OCI-LY3 (cell line): ENCODE data around the gene JUN.
"Not testable (repeated sequence)": the region's sequence is repeated elsewhere in the genome, so short reads cannot be mapped to it uniquely, and the experiment has no call there.

Experiments used
- H2AFZ ChIP-seq: fragments of 200-600, 300-600 bp; shearing (Covaris generic); 2 replicates; pipeline ENCODE4 v1.6.0; 2014; ENCODE audit warnings: antibody characterized with exemption, low read depth, low read length
- H3K27ac ChIP-seq: fragments of 200-600, 300-600 bp; sonication (generic); 2 replicates; pipeline ENCODE4 v1.5.1; 2014; ENCODE audit warnings: mild to moderate bottlenecking, low read length, moderate library complexity, mixed read lengths
- H3K27me3 ChIP-seq: fragments of 200-600, 300-600 bp; sonication (generic); 2 replicates; pipeline ENCODE4 v1.6.1; 2014; ENCODE audit warnings: low read depth, low read length, mixed read lengths
- H3K36me3 ChIP-seq: fragments of 200-600, 300-600 bp; sonication (generic); replicated peaks from 2 replicates; pipeline ENCODE3; 2014; ENCODE audit warnings: low read depth, low read length, mixed read lengths
- H3K4me1 ChIP-seq: fragments of 300-600, 200-600 bp; sonication (generic); 2 replicates; pipeline ENCODE4 v1.6.1; 2014; ENCODE audit warnings: low read length, mixed read lengths
- H3K4me2 ChIP-seq: fragments of 200-600, 300-600 bp; sonication (generic); 2 replicates; pipeline ENCODE4 v1.6.1; 2014; ENCODE audit warnings: low read length, mixed read lengths
- H3K4me3 ChIP-seq: fragments of 300-600, 200-600 bp; sonication (generic); 2 replicates; pipeline ENCODE4 v1.5.1; 2014; ENCODE audit warnings: antibody characterized with exemption, mild to moderate bottlenecking, low read length, moderate library complexity
- H3K79me2 ChIP-seq: fragments of 300-600, 200-600 bp; shearing (Covaris generic); 2 replicates; pipeline ENCODE4 v1.6.1; 2014; ENCODE audit warnings: mild to moderate bottlenecking, low read length, mixed read lengths
- H3K9ac ChIP-seq: fragments of 300-600, 200-600 bp; shearing (Covaris generic); 2 replicates; pipeline ENCODE4 v1.6.0; 2014; ENCODE audit warnings: mild to moderate bottlenecking, low read length, moderate library complexity
- H3K9me3 ChIP-seq: fragments of 200-600, 300-600 bp; shearing (Covaris generic); 2 replicates; pipeline ENCODE4 v1.6.1; 2014; ENCODE audit warnings: low read length, mixed read lengths; ENCODE audit not compliant: insufficient read depth
- H4K20me1 ChIP-seq: fragments of 200-600, 300-600 bp; sonication (generic); 2 replicates; pipeline ENCODE4 v1.6.1; 2016; ENCODE audit warnings: low read length, mixed read lengths; ENCODE audit not compliant: insufficient read depth
- CTCF ChIP-seq: fragments of 200-600, 300-600 bp; sonication (generic); IDR thresholded peaks from 2 replicates; pipeline ENCODE4 v1.5.1; 2014; ENCODE audit warnings: antibody characterized with exemption, low read length, low read depth
- EZH2phosphoT487 ChIP-seq: fragments of 200-600 bp; shearing (Covaris generic); IDR thresholded peaks from 2 replicates; pipeline ENCODE4 v1.6.1; 2018; ENCODE audit warnings: antibody characterized with exemption, mixed run types, low read depth

Gene JUN

GRCh38 chr1:58803858-58804257, 20.0 kb upstream of the JUN start:
- TF ChIP-seq EZH2phosphoT487: no peak
- TF ChIP-seq CTCF: no peak
- H2AFZ ChIP-seq: no peak overlapping the region
- no peaks in the 10 kb centered on the region for H3K9me3 ChIP-seq
- no peaks in the 10 kb centered on the region for H3K27me3 ChIP-seq
- no peak overlapping the region for H3K4me2 ChIP-seq
- no peak overlapping the region for H3K27ac ChIP-seq
- H3K79me2 ChIP-seq: no peaks in the 10 kb centered on the region
- H3K4me3 ChIP-seq: no peak overlapping the region
- H4K20me1 ChIP-seq: no peaks in the 10 kb centered on the region
- no peak overlapping the region for H3K9ac ChIP-seq
- no peaks in the 10 kb centered on the region for H3K4me1 ChIP-seq
- H3K36me3 ChIP-seq: no peaks in the 10 kb centered on the region

DNA sequence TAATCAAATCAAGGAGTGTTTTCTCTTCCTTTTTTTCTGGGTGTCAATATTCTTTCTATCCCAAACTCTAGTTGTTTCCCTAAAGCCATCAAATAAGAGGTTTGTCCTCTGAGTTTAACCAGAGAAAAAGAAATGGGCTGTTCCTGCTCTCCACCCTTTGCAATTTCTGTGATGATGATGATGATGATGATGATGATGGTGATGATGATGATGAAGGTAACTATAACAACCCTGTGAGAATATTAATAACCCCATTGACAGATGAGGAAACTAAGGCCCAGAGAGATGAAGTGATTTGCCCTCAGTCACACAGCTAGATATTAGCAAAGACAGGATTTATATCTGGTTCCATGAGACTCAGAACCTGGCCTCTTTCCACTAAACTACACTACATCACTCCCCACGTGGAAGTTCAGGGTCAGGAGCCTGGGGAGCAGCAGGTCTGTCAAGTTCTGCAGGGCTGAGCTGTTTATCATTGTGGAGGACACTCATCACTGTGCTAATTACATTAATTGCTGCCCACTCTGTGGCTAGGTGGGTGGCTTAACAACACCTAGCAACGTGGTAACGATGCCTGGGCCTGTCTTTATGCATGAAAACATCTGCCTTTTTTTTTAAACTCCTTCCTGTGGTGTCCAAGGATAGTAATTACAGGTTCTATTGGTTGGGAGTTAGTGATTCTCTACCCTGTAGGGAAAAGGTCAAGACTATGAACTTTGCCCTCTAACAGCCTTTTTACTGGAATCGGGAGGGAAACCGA, 19.0 kb upstream of the JUN start:
- Histone ChIP-seq H3K27me3 (no peaks in the 10 kb centered on the region), H3K4me2 (no peak overlapping the region), H3K9ac (no peak overlapping the region), H3K4me3 (no peak overlapping the region), H2AFZ (no peak overlapping the region), H3K79me2 (no peaks in the 10 kb centered on the region), H3K9me3 (no peaks in the 10 kb centered on the region), H3K36me3 (no peaks in the 10 kb centered on the region), H3K4me1 (no peaks in the 10 kb centered on the region), H3K27ac (no peak overlapping the region), H4K20me1 (no peaks in the 10 kb centered on the region)
- TF ChIP-seq CTCF: no peak
- no peak for TF ChIP-seq EZH2phosphoT487

GRCh38 chr1:58801286-58801685, 17.4 kb upstream of the JUN start:
- not testable (repeated sequence) for H3K4me2 ChIP-seq, H3K36me3 ChIP-seq, H3K27ac ChIP-seq, H3K9ac ChIP-seq, H3K27me3 ChIP-seq, H3K79me2 ChIP-seq, H2AFZ ChIP-seq, H3K9me3 ChIP-seq, H3K4me3 ChIP-seq, H4K20me1 ChIP-seq, H3K4me1 ChIP-seq

GRCh38 chr1:58799650-58800049, 15.8 kb upstream of the JUN start:
- Histone ChIP-seq H4K20me1 (no peaks in the 10 kb centered on the region), H3K4me3 (no peak overlapping the region), H3K79me2 (no peaks in the 10 kb centered on the region), H3K4me2 (no peak overlapping the region), H3K4me1 (no peaks in the 10 kb centered on the region), H3K9ac (no peak overlapping the region), H3K27me3 (no peaks in the 10 kb centered on the region), H3K9me3 (no peaks in the 10 kb centered on the region), H2AFZ (no peak overlapping the region), H3K36me3 (no peaks in the 10 kb centered on the region), H3K27ac (no peak overlapping the region)
- TF ChIP-seq EZH2phosphoT487 (no peak), CTCF (no peak)
